Right lobe of liver (tissue), 4 donors: ENCODE measurements around the gene CFAP46.

Source experiments
- POLR2A ChIP-seq: fragments of 450-650 bp; IDR thresholded peaks from one replicate; pipeline ENCODE4 v1.6.1; 2017; ENCODE audit warnings: antibody characterized with exemption, mild to moderate bottlenecking
- TF ChIP-seq, protein P1 (sequence below), 4 donors: fragments of 200-600 bp in 3 of 4; fragments of 450-650 bp in 1 of 4; IDR thresholded peaks; one replicate each; pipeline versions ENCODE4 v1.5.1 to v1.8.0; 2016 to 2022; ENCODE audit warnings: antibody characterized with exemption in 4 of 4, mild to moderate bottlenecking in 2 of 4
- donor health status: DM: no; HTN: no; CAD: no.
- donor health status: DM: no; HTN: no; CAD: no.
- donor health status: DM: no; HTN: yes; CAD: no.

DNA sequence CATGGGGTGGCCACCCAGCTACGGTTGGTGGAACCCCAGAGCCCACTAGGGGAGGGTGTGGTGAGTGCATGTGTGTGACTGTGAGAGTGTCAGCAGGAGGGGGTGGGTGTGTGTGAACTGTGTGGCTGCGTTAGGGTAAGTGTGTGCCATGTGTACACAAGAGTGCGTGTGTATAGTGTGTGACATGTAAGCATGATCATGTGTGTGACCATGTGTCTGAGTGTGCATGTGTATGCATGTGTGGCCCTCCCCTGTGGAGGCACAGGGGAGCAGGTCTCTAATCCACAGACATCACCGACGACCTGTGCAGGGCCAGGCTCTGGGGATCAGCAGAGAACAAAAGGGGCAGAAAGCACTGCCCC lies 3.5 kb upstream of the CFAP46 start:
- TF ChIP-seq, protein P1, sequence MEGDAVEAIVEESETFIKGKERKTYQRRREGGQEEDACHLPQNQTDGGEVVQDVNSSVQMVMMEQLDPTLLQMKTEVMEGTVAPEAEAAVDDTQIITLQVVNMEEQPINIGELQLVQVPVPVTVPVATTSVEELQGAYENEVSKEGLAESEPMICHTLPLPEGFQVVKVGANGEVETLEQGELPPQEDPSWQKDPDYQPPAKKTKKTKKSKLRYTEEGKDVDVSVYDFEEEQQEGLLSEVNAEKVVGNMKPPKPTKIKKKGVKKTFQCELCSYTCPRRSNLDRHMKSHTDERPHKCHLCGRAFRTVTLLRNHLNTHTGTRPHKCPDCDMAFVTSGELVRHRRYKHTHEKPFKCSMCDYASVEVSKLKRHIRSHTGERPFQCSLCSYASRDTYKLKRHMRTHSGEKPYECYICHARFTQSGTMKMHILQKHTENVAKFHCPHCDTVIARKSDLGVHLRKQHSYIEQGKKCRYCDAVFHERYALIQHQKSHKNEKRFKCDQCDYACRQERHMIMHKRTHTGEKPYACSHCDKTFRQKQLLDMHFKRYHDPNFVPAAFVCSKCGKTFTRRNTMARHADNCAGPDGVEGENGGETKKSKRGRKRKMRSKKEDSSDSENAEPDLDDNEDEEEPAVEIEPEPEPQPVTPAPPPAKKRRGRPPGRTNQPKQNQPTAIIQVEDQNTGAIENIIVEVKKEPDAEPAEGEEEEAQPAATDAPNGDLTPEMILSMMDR (IDR thresholded peaks at IDR 0.05): no peak
- no peak for TF ChIP-seq POLR2A
